GM21360 (cell line): ENCODE results near the gene SNUPN.

Experiments used
- ATAC-seq: cut with Tn5 transposase; IDR thresholded peaks from one replicate; pipeline ENCODE4 v1.9.1; 2021; ENCODE audit warnings: mild to moderate bottlenecking, moderate library complexity; ENCODE audit not compliant: unreplicated experiment

The SNUPN gene

DNA sequence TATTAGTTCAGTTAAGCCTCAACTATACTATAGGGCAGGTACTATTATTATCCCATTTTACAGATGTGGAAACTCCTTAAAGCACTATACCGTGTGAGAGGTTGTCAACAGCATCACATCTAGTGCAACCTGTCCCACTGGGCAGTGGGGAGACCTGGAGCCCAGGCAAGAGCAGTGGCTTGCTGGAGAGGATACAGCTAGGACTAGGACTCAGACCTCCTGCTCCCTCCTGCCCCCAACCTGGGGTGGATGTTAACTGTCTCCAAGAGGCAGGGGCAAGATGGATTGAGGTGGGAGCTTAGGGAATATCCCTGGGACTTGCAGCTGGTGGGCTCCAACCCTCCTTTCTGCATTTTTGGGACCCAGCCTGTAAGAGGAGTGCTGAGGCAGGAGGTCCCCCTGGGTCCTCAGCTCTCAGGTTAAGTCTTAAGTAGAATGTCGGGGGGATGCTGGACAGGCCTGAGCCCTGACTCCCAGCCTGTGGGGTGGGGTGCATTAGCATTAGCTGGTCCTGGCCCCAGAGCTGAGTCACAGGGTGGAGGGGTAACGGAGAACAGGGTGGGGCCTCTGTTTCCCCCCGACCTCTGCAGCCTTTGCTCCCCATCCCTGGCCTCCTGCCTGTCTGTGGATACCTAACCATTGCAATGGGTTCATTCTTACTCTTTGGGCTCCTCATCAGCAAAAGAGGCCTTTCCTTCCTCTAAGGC lies 28.8 kb upstream of the SNUPN start:
- no peak for ATAC-seq

DNA sequence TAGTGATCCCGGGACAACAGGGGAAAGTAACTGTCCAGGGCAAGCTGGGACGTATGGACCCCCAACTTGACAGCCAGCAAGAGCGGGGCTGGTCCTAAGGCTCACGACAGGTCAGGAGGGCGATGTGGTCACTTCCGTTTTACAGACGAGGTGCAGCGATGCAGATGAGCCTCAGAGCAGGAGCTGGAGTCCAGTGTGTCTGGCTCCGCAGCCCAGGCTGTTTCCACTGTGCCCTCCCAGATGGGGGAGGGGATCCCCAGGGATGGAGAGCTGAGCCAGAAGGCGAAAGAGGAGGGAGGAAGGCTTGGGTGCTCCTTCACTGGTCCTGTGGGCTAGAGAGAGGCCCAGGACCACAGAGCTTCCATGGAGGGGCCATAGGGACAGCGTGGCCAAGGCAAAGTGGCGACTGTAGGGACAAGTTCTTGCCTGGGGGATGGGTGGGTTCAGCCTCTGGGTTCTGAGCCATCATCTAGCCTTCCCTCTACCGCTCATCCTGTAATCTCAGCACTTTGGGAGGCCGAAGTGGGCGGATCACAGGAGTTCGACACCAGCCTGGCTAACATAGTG lies 27.9 kb upstream of the SNUPN start:
- ATAC-seq = no peak

DNA sequence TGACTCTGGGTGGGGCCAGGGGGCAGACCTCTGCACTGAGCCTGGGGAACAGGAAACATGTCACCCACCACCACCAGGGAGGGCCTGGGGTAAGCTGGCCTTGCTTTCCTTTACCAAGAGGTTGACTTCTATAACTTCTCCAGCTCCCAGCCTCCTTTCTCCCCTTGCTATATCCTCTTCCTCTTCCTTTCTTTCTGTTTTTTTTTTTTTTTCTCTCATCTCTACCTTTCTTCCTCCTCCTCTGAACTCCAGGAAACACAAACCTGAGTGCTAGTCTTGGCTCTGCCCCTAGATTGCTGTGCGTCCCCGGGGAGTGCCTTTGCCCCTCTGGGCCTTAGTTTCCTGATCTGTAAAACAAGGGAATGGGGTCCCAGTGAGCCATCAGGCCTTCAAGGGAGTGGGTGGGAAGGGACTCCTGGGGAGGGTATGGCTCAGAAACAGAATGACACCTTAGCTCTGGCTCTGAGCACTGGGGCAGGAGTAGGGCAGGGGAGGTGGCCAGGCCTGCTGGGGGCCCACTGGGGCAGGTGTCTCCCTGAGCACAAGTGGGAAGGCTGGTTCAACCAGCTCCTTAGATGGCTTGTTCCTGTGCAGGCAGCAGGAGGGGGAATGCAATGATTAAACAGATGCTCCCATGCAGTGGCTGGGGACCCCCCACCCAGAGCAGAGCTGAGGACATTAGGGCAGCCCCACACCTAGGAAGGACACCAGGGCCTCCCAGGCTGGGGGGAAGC lies 26.5 kb upstream of the SNUPN start:
- no peak for ATAC-seq

- ATAC-seq = no peak
Observed at GRCh38 chr15:75650908-75651809, 25.6 kb upstream of the SNUPN start.

DNA sequence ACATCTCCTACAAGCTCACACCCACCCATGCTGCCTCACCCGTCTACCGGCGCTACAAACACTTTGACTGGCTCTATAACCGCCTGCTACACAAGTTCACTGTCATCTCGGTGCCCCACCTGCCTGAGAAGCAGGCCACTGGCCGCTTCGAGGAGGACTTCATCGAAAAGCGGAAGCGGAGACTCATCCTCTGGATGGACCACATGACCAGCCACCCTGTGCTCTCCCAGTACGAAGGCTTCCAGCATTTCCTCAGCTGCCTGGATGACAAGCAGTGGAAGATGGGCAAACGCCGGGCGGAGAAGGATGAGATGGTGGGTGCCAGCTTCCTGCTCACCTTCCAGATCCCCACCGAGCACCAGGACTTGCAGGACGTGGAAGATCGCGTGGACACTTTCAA lies 24.3 kb upstream of the SNUPN start:
- ATAC-seq = no peak

GRCh38 chr15:75649045-75649761 lies 23.7 kb upstream of the SNUPN start:
- ATAC-seq = no peak

- no peak for ATAC-seq
Observed at GRCh38 chr15:75648156-75649000, 22.9 kb upstream of the SNUPN start.

- ATAC-seq = no peak
Observed at GRCh38 chr15:75647370-75648155, 22.0 kb upstream of the SNUPN start, which contains the start of gene SNX33. Gene SNX33 (plus strand): TSS chr15:75647912. CDS start chr15:75649103, 1,191 bp downstream.

DNA sequence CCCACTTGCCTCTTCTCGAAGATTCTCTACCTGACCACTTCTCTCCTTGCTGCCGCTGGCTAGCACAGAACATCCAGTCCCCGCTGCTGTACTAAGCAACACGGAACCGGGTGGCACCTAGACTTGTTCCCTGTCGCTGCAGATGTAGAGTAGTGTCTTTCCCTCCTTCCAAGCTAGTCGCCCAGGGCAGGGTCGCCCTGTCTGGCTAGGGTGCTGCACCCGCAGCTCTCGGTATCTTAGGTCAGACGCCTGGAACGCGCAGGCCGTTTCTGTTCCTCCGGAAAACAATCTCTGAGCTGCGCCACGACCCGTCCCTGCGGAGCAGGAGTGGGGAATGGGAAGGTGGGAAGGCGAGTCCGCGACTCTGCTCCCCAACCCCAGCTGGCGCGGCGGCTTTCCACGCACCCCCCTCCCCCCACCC lies 21.4 kb upstream of the SNUPN start:
- no peak for ATAC-seq

DNA sequence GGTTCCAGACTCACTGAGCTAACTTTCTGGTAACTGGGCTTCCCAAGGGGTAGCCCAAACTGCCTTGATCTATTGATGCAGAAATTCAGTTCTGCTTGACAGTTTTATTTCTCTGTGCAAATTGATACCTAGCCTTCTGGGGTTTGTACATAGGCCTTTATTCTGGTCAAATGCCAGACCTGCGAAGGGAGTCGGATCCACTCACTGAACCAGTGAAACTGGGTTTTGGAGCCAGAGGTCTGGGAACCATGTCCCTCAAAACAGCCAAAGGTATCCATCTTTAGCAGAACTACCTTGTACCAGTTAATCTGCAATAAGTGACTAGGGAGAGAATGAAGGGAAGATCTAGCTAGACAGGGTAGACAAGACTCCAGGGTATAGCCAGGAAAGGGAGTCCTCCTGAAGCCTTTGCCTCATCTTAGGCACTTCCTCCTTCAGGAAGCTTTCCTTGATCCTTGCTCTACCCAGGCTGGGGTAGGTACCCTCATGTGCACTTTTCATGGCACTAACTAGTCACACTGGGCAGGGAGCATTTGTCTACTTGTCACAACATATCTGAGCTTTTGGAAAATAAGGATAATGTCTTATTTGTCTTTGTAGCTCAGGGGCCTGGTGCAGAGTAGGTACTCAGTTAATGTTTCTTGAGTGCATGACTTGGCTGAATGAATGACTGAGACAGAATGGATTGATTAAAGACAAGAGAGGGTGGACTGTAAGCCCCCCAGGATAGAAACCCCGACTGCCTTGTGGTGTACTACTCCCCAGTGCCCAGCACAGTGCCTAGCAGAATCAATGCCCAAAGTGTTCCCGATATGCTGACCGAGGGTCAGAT lies 20.8 kb upstream of the SNUPN start:
- ATAC-seq = no peak

GRCh38 chr15:75644376-75644775 lies 18.9 kb upstream of the SNUPN start:
- ATAC-seq = no peak

DNA sequence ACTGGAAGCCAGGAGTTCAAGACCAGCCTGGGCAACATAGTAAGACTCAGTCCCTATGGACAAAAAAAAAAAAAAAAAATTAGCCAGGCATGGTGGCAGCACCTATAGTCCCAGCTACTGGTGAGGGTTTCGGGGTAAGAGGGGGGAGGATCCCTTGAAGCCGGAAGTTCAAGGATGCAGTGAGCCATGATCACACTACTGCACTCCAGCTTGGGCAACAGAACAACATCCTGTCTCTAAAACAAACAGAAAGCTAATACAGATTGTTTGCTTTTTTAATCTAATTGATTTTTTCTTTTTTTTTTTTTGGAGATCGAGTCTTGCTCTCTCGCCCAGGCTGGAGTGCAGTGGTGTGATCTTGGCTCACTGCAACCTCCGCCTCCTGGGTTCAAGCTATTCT lies 16.1 kb upstream of the SNUPN start:
- ATAC-seq = no peak

DNA sequence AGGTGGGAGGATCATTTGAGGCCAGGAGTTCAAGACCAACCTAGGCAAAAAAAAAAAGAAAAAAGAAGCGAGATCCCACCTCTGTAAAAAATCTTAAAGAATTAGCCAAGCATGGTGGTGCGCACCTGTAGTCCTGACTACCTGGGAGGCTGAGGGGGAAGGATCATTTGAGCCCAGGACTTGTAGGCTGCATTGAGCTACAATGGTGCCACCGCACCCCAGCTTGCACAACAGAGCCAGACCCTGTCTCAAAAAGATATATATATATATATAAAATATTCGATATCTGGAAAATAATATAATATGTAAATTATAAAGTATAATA lies 15.6 kb upstream of the SNUPN start:
- ATAC-seq = no peak

- peak; percentile 32 for ATAC-seq
Observed at GRCh38 chr15:75640483-75641178, 15.1 kb upstream of the SNUPN start.

- ATAC-seq = peak; percentile 85
Observed at GRCh38 chr15:75639709-75640482, 14.4 kb upstream of the SNUPN start, which contains the start of gene IMP3. Gene IMP3 (minus strand): TSS chr15:75640224. CDS start chr15:75640168, 56 bp downstream.

- no peak for ATAC-seq
Observed at GRCh38 chr15:75639191-75639708, 13.7 kb upstream of the SNUPN start.
